SH-SY5Y (cell line): ENCODE results near the gene CASP9.

ENCODE experiments used
- GATA2 ChIP-seq: IDR thresholded peaks from 2 replicates; pipeline ENCODE4 v1.6.1; 2011; ENCODE audit warnings: mild to moderate bottlenecking, low read depth, low read length
- GATA3 ChIP-seq: IDR thresholded peaks from 2 replicates; pipeline ENCODE4 v1.6.1; 2011; ENCODE audit warnings: low read depth, mild to moderate bottlenecking, low read length, moderate library complexity

GRCh38 chr1:15506831-15507230 is 17.2 kb downstream of the CASP9 start:
- TF ChIP-seq GATA2 (no peak), GATA3 (no peak)
